ENCODE measurements around the gene CIB4.

Gene CIB4

GRCh38 chr2:26559556-26559955 lies 81.6 kb downstream of the CIB4 start:
- H3K4me3 ChIP-seq (ENCODE audit: low read depth, low read length), result no peak overlapping the region
- TF ChIP-seq CTCF (IDR thresholded peaks at IDR 0.05; ENCODE audit: borderline replicate concordance, insufficient read depth, low read depth, low read length), result no peak

GRCh38 chr2:26559044-26559405 lies 82.1 kb downstream of the CIB4 start:
- no peak for TF ChIP-seq CTCF (IDR thresholded peaks at IDR 0.05; ENCODE audit: borderline replicate concordance, insufficient read depth, low read depth, low read length)
- no peak overlapping the region for H3K4me3 ChIP-seq (ENCODE audit: low read depth, low read length)

- H3K4me3 ChIP-seq (ENCODE audit: low read depth, low read length), result no peak overlapping the region
- TF ChIP-seq CTCF (IDR thresholded peaks at IDR 0.05; ENCODE audit: borderline replicate concordance, insufficient read depth, low read depth, low read length), result no peak
These were observed 82.7 kb downstream of the CIB4 start for GRCh38 chr2:26558271-26559043.

GRCh38 chr2:26557244-26557925 lies 83.8 kb downstream of the CIB4 start:
- no peak overlapping the region for H3K4me3 ChIP-seq (ENCODE audit: low read depth, low read length)
- no peak for TF ChIP-seq CTCF (IDR thresholded peaks at IDR 0.05; ENCODE audit: borderline replicate concordance, insufficient read depth, low read depth, low read length)

GRCh38 chr2:26556309-26557243 lies 84.6 kb downstream of the CIB4 start:
- no peak overlapping the region for H3K4me3 ChIP-seq (ENCODE audit: low read depth, low read length)
- no peak for TF ChIP-seq CTCF (IDR thresholded peaks at IDR 0.05; ENCODE audit: borderline replicate concordance, insufficient read depth, low read depth, low read length)

- H3K4me3 ChIP-seq (ENCODE audit: low read depth, low read length), result no peak overlapping the region
- TF ChIP-seq CTCF (IDR thresholded peaks at IDR 0.05; ENCODE audit: borderline replicate concordance, insufficient read depth, low read depth, low read length), result no peak
These were observed 85.7 kb downstream of the CIB4 start for GRCh38 chr2:26555246-26556133.

Measured in GM12875 (cell line).